Cortex of kidney (tissue), 1 donor: ENCODE results near the gene ROPN1B.

Experiments used
- DNase-seq: peaks from one replicate; lab custom pipeline; 2025; lab: John Stamatoyannopoulos, UW

ROPN1B gene

DNA sequence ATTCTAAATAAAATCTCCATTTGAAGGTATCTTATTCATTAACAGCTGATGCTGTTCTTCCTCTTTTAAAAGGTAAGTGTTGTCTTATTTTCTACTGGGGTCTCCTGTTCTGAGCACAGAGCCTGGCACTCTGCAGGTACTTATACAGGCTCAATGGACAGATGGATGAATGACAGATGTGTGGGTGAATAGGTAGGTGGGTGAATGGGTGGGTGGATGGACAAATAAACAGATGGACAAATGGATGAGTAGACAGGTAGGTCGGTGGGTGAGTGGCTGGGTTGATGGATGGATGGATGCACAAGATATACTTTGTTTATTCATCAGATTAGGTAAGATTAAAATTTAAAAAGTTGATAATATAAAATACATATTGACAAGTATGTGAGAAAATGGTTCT lies 61.5 kb downstream of the ROPN1B start:
- no peak for DNase-seq

DNA sequence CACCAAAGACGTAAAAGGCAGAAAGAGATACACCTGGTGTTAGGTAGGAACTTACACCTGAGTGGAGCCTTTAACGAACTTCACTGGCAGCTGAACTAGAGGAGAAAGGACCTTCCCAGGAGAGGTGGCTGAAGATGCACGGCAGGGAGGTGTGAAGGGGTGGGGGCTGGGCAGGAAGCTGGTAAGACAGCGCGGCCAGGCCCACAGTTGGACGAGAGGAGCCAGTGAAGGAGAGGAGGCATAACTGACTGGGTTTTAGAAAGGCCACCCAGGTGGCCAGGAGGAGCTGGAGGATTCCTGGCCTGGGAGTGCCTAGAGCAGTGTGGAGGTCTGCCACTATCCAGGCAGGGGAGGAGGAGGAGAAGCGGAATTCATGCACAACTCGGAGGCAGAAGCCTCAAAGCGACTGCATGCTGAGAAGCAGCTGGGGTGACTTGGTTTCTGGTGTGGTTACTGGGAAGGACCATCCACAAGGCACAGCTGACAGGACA lies 63.0 kb downstream of the ROPN1B start:
- no peak for DNase-seq
